SH-SY5Y (cell line): ENCODE data around the gene GCNT3.

ENCODE experiments used
- GATA2 ChIP-seq: IDR thresholded peaks from 2 replicates; pipeline ENCODE4 v1.6.1; 2011; ENCODE audit warnings: mild to moderate bottlenecking, low read depth, low read length
- GATA3 ChIP-seq: IDR thresholded peaks from 2 replicates; pipeline ENCODE4 v1.6.1; 2011; ENCODE audit warnings: low read depth, mild to moderate bottlenecking, low read length, moderate library complexity

DNA sequence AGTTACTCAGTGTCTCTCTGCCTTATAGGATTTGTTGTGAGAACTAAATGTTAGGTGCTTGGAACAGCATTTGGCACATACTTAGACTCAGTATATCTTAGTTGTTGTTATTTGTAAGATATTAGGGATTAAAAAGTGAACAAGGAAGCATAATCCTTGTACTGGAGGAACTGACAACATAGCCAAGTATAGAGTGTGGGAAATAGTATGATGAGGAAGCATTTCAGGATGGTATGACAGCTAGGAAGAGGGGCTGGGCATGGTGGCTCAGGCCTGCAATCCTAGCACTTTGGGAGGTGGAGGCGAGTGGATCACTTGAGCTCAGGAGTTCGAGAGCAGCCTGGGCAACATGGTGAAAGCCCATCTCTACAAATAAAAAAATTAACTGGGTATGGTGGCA lies 16.6 kb upstream of the GCNT3 start:
- no peak for TF ChIP-seq GATA2
- TF ChIP-seq GATA3: no peak
